BE2C (cell line): ENCODE data around the gene UBE2E3.

Source experiments
- DNase-seq: peaks from one replicate; pipeline ENCODE4 v3.0.0-alpha.2; 2020
- H3K27me3 ChIP-seq: fragments of 250-450 bp; sonication (Bioruptor Pico); 2 replicates; pipeline ENCODE4 v1.5.1; 2020; ENCODE audit warnings: mild to moderate bottlenecking
- H3K36me3 ChIP-seq: fragments of 250-450 bp; sonication (Bioruptor Pico); 2 replicates; pipeline ENCODE4 v1.5.1; 2020; ENCODE audit warnings: mild to moderate bottlenecking
- H3K4me1 ChIP-seq: fragments of 250-450 bp; sonication (Bioruptor Pico); 2 replicates; pipeline ENCODE4 v1.5.1; 2020
- H3K4me3 ChIP-seq: 2 replicates; pipeline ENCODE4 v1.5.1; 2011; ENCODE audit warnings: low read depth, low read length
- H3K9me3 ChIP-seq: fragments of 250-450 bp; sonication (Bioruptor Pico); 2 replicates; pipeline ENCODE4 v1.5.1; 2020
- CTCF ChIP-seq: IDR thresholded peaks from 2 replicates; pipeline ENCODE4 v1.5.1; 2012; ENCODE audit warnings: mild to moderate bottlenecking, low read depth, low read length

Gene UBE2E3

GRCh38 chr2:181070836-181071200 lies 90.4 kb downstream of the UBE2E3 start:
- DNase-seq: no peak
- Histone ChIP-seq H3K9me3 (no peaks in the 10 kb centered on the region), H3K4me1 (no peaks in the 10 kb centered on the region), H3K36me3 (no peaks in the 10 kb centered on the region), H3K4me3 (no peak overlapping the region), H3K27me3 (no peaks in the 10 kb centered on the region)
- no peak for TF ChIP-seq CTCF

- H3K36me3 ChIP-seq: no peaks in the 10 kb centered on the region
- no peaks in the 10 kb centered on the region for H3K9me3 ChIP-seq
- H3K4me3 ChIP-seq: no peak overlapping the region
- no peaks in the 10 kb centered on the region for H3K27me3 ChIP-seq
- H3K4me1 ChIP-seq: no peaks in the 10 kb centered on the region
- no peak for TF ChIP-seq CTCF
- no peak for DNase-seq
Measured at GRCh38 chr2:181072486-181073235, 92.3 kb downstream of the UBE2E3 start.

- Histone ChIP-seq H3K9me3 (no peaks in the 10 kb centered on the region), H3K4me3 (no peak overlapping the region), H3K27me3 (no peaks in the 10 kb centered on the region), H3K36me3 (no peaks in the 10 kb centered on the region), H3K4me1 (no peaks in the 10 kb centered on the region)
- no peak for TF ChIP-seq CTCF
- no peak for DNase-seq
Measured at GRCh38 chr2:181073896-181074295, 93.5 kb downstream of the UBE2E3 start.

GRCh38 chr2:181074457-181074856 lies 94.1 kb downstream of the UBE2E3 start:
- DNase-seq: no peak
- no peaks in the 10 kb centered on the region for H3K36me3 ChIP-seq
- no peaks in the 10 kb centered on the region for H3K9me3 ChIP-seq
- no peaks in the 10 kb centered on the region for H3K27me3 ChIP-seq
- TF ChIP-seq CTCF: no peak
- H3K4me1 ChIP-seq: no peaks in the 10 kb centered on the region
- no peak overlapping the region for H3K4me3 ChIP-seq

- no peaks in the 10 kb centered on the region for H3K9me3 ChIP-seq
- no peak overlapping the region for H3K4me3 ChIP-seq
- no peaks in the 10 kb centered on the region for H3K27me3 ChIP-seq
- DNase-seq: no peak
- TF ChIP-seq CTCF: no peak
- H3K4me1 ChIP-seq: no peaks in the 10 kb centered on the region
- no peaks in the 10 kb centered on the region for H3K36me3 ChIP-seq
Measured at GRCh38 chr2:181076658-181077057, 96.3 kb downstream of the UBE2E3 start.

- DNase-seq: no peak
- H3K4me1 ChIP-seq: no peaks in the 10 kb centered on the region
Measured at GRCh38 chr2:181077128-181077709, 96.8 kb downstream of the UBE2E3 start.

More at GRCh38 chr2:181077128-181077709, 96.8 kb downstream of the UBE2E3 start:
- Histone ChIP-seq H3K4me3 (no peak overlapping the region), H3K27me3 (no peaks in the 10 kb centered on the region), H3K9me3 (no peaks in the 10 kb centered on the region), H3K36me3 (no peaks in the 10 kb centered on the region)
- peak; percentile 56 for TF ChIP-seq CTCF
